A549 treated with AZD9567 at 1 μM for 4 hours (cell line): ENCODE results near the gene RPL10. TPM values are rescaled to one million over a fixed set of nuclear protein-coding genes. Genes with fewer than 3 reads are reported as not detected.

Source experiments
- total RNA-seq: library from RNA; stranded (reverse); fragments of 200-300 nt; extraction: Qiagen RNA extraction; gene quantifications from 5 replicates; pipeline ENCODE4 v1.2.3, GENCODE V29; 2022; ENCODE audit not compliant: insufficient read depth

RPL10 gene
- total RNA-seq, result 5,537 to 5,934 TPM (median 5,663 TPM) in 5 replicates

GRCh38 chrX:154397888-154398667, at the start of gene RPL10:
Gene RPL10 (plus strand): TSS chrX:154398377. CDS start chrX:154398520, 143 bp downstream.

GRCh38 chrX:154374313-154375155, 23.6 kb upstream of the RPL10 start, which contains the start of gene FLNA:
Gene FLNA (minus strand): TSS chrX:154374634. CDS start chrX:154371245, 3,389 bp downstream.

GRCh38 chrX:154378799-154379568, 19.2 kb upstream of the RPL10 start, which contains the start of gene EMD:
Gene EMD (plus strand): TSS chrX:154379295. CDS start chrX:154379485, 190 bp downstream.

GRCh38 chrX:154409222-154409871, 11.2 kb downstream of the RPL10 start, which contains the start of gene DNASE1L1:
Gene DNASE1L1 (minus strand): TSS chrX:154409254. CDS start chrX:154405568, 3,686 bp downstream.

GRCh38 chrX:154428176-154429171, 30.3 kb downstream of the RPL10 start, which contains the start of gene ATP6AP1:
Gene ATP6AP1 (plus strand): TSS chrX:154428677. CDS start chrX:154428693, 16 bp downstream.

GRCh38 chrX:154436983-154437752, 39.0 kb downstream of the RPL10 start, which contains the start of gene GDI1:
Gene GDI1 (plus strand): TSS chrX:154437154. CDS start chrX:154437255, 101 bp downstream.

GRCh38 chrX:154443992-154444754, 46.0 kb downstream of the RPL10 start, which contains the start of gene FAM50A:
Gene FAM50A (plus strand): TSS chrX:154444141. CDS start chrX:154444236, 95 bp downstream.

Other genes with a start within 250 kb of the RPL10 start
- gene OPN1MW, start 215.8 kb upstream of the RPL10 start, total RNA-seq, result not detected in 5 replicates
- not detected in 5 replicates for gene OPN1MW2, start 178.6 kb upstream of the RPL10 start, total RNA-seq
- not detected in 5 replicates for gene OPN1MW3, start 140.8 kb upstream of the RPL10 start, total RNA-seq
- gene TEX28, start 103.3 kb upstream of the RPL10 start, total RNA-seq, result not detected in 5 replicates
- gene TKTL1, start 102.6 kb upstream of the RPL10 start, total RNA-seq, result 0.03 to 0.06 TPM in 2 of 5 replicates, not detected in the others
- gene FLNA, start 23.7 kb upstream of the RPL10 start, total RNA-seq, result 1,398 to 1,786 TPM (median 1,537 TPM) in 5 replicates
- 139 to 167 TPM (median 160 TPM) in 5 replicates for gene EMD, start 19.1 kb upstream of the RPL10 start, total RNA-seq
- 28.0 to 33.0 TPM (median 30.2 TPM) in 5 replicates for gene DNASE1L1, start 10.9 kb downstream of the RPL10 start, total RNA-seq
- 20.0 to 39.1 TPM (median 37.4 TPM) in 5 replicates for gene TAFAZZIN, start 13.2 kb downstream of the RPL10 start, total RNA-seq
- 86.0 to 111 TPM (median 105 TPM) in 5 replicates for gene ATP6AP1, start 30.3 kb downstream of the RPL10 start, total RNA-seq
- gene GDI1, start 38.8 kb downstream of the RPL10 start, total RNA-seq, result 99.0 to 111 TPM (median 108 TPM) in 5 replicates
- gene FAM50A, start 45.8 kb downstream of the RPL10 start, total RNA-seq, result 87.7 to 122 TPM (median 113 TPM) in 5 replicates
- gene PLXNA3, start 59.9 kb downstream of the RPL10 start, total RNA-seq, result 14.0 to 24.4 TPM (median 20.9 TPM) in 5 replicates
- 47.4 to 71.3 TPM (median 68.7 TPM) in 5 replicates for gene LAGE3, start 80.9 kb downstream of the RPL10 start, total RNA-seq
- gene UBL4A, start 88.2 kb downstream of the RPL10 start, total RNA-seq, result 62.5 to 67.8 TPM (median 64.3 TPM) in 5 replicates
- gene SLC10A3, start 92.3 kb downstream of the RPL10 start, total RNA-seq, result 43.3 to 46.5 TPM (median 44.4 TPM) in 5 replicates
- 40.7 to 46.1 TPM (median 45.3 TPM) in 5 replicates for gene FAM3A, start 117.9 kb downstream of the RPL10 start, total RNA-seq
- gene G6PD, start 148.5 kb downstream of the RPL10 start, total RNA-seq, result 1,265 to 1,646 TPM (median 1,455 TPM) in 5 replicates
- 33.2 to 47.2 TPM (median 44.4 TPM) in 5 replicates for gene IKBKG, start 149.2 kb downstream of the RPL10 start, total RNA-seq
- gene CTAG1A, start 186.8 kb downstream of the RPL10 start, total RNA-seq, result 0.10 TPM in 1 of 5 replicates, not detected in the others
- gene CTAG1B, start 220.9 kb downstream of the RPL10 start, total RNA-seq, result not detected in 5 replicates